Measurements from ENCODE around the gene PARD3. TPM values are rescaled to one million over a fixed set of nuclear protein-coding genes. Genes with fewer than 3 reads are reported as not detected.

Gene PARD3
- total and polyA plus RNA-seq, 4 experiments from 2014 or later: 0.13 to 0.25 TPM; not detected in 2

GRCh38 chr10:34346516-34347100 lies 468.5 kb downstream of the PARD3 start:
- Mint-ChIP-seq H3K27ac (no peak overlapping the region), H3K4me1 (no peaks in the 10 kb centered on the region), H3K9me3 (peaks cover 0 to 2% (median 0%) of the 10 kb centered on the region in 8 donors), H3K36me3 (no peaks in the 10 kb centered on the region), H3K27me3 (no peaks in the 10 kb centered on the region), H3K4me3 (no peak overlapping the region)
- intact Hi-C loops (cut with micrococcal nuclease): no loop called here
- DNase-seq: no peak
- H3K27ac ChIP-seq (ENCODE audit: low read depth, low read length): no peak overlapping the region
- H3K4me3 ChIP-seq (ENCODE audit: low read length in 2 of 2): no peak overlapping the region
- H3K36me3 ChIP-seq (ENCODE audit: insufficient read depth, low read length): no peaks in the 10 kb centered on the region
- no peaks in the 10 kb centered on the region for H3K4me1 ChIP-seq (ENCODE audit: insufficient read depth, low read length)
- CTCF ChIA-PET (ENCODE audit: partially characterized antibody): interaction anchor here (0.7 kb wide), 1 partner anchor 313 kb away, joined by 3 read pairs; no protein-coding TSS in a partner anchor
- POLR2A ChIA-PET (ENCODE audit: partially characterized antibody): no interaction called here
- no peaks in the 10 kb centered on the region for H3K27me3 ChIP-seq (ENCODE audit: insufficient read depth, low read length)
- no peaks in the 10 kb centered on the region for H3K9me3 ChIP-seq (ENCODE audit: control insufficient read depth in 1 of 2, low read length in 2 of 2)

GRCh38 chr10:34345383-34345782 lies 469.7 kb downstream of the PARD3 start:
- DNase-seq: no peak
- no peak overlapping the region for H3K4me3 ChIP-seq (ENCODE audit: low read length in 2 of 2)
- intact Hi-C loops (cut with micrococcal nuclease): no loop called here
- H3K36me3 ChIP-seq (ENCODE audit: insufficient read depth, low read length): no peaks in the 10 kb centered on the region
- H3K27ac ChIP-seq (ENCODE audit: low read depth, low read length): no peak overlapping the region
- no peaks in the 10 kb centered on the region for H3K9me3 ChIP-seq (ENCODE audit: control insufficient read depth in 1 of 2, low read length in 2 of 2)
- H3K27ac Mint-ChIP-seq: no peak overlapping the region
- no peaks in the 10 kb centered on the region for H3K27me3 Mint-ChIP-seq
- H3K4me1 ChIP-seq (ENCODE audit: insufficient read depth, low read length): no peaks in the 10 kb centered on the region
- H3K4me3 Mint-ChIP-seq: no peak overlapping the region
- no peaks in the 10 kb centered on the region for H3K36me3 Mint-ChIP-seq
- peaks cover 0 to 2% (median 0%) of the 10 kb centered on the region in 8 donors for H3K9me3 Mint-ChIP-seq
- H3K4me1 Mint-ChIP-seq: peaks cover 0 to 5% (median 1%) of the 10 kb centered on the region in 4 donors
- CTCF ChIA-PET (ENCODE audit: partially characterized antibody): no interaction called here
- H3K27me3 ChIP-seq (ENCODE audit: insufficient read depth, low read length): no peaks in the 10 kb centered on the region
- POLR2A ChIA-PET (ENCODE audit: partially characterized antibody): no interaction called here

- DNase-seq: no peak
- ChIA-PET POLR2A (ENCODE audit: partially characterized antibody) (no interaction called here), CTCF (ENCODE audit: partially characterized antibody) (no interaction called here)
- no peaks in the 10 kb centered on the region for H3K4me1 ChIP-seq (ENCODE audit: insufficient read depth, low read length)
- intact Hi-C loops (cut with micrococcal nuclease): no loop called here
- Mint-ChIP-seq H3K4me3 (no peak overlapping the region), H3K27me3 (no peaks in the 10 kb centered on the region), H3K4me1 (peaks cover 0 to 10% (median 3%) of the 10 kb centered on the region in 4 donors), H3K36me3 (no peaks in the 10 kb centered on the region), H3K9me3 (no peaks in the 10 kb centered on the region), H3K27ac (no peak overlapping the region)
- no peak overlapping the region for H3K4me3 ChIP-seq (ENCODE audit: low read length in 2 of 2)
- H3K27me3 ChIP-seq (ENCODE audit: insufficient read depth, low read length): no peaks in the 10 kb centered on the region
- H3K27ac ChIP-seq (ENCODE audit: low read depth, low read length): no peak overlapping the region
- no peaks in the 10 kb centered on the region for H3K36me3 ChIP-seq (ENCODE audit: insufficient read depth, low read length)
- H3K9me3 ChIP-seq (ENCODE audit: control insufficient read depth in 1 of 2, low read length in 2 of 2): no peaks in the 10 kb centered on the region
These were observed 471.3 kb downstream of the PARD3 start for GRCh38 chr10:34343764-34344163.

- no peaks in the 10 kb centered on the region for H3K36me3 Mint-ChIP-seq
- no peaks in the 10 kb centered on the region for H3K9me3 Mint-ChIP-seq
- CTCF ChIA-PET (ENCODE audit: partially characterized antibody): no interaction called here
- peak overlapping the region in 1 of 7 donors; percentile 19 for H3K27ac Mint-ChIP-seq
- intact Hi-C loops (cut with micrococcal nuclease): no loop called here
- H3K27me3 Mint-ChIP-seq: no peaks in the 10 kb centered on the region
- Histone ChIP-seq H3K4me1 (ENCODE audit: insufficient read depth, low read length) (no peaks in the 10 kb centered on the region), H3K27me3 (ENCODE audit: insufficient read depth, low read length) (no peaks in the 10 kb centered on the region), H3K27ac (ENCODE audit: low read depth, low read length) (no peak overlapping the region), H3K4me3 (ENCODE audit: low read length in 2 of 2) (no peak overlapping the region), H3K36me3 (ENCODE audit: insufficient read depth, low read length) (no peaks in the 10 kb centered on the region), H3K9me3 (ENCODE audit: control insufficient read depth in 1 of 2, low read length in 2 of 2) (no peaks in the 10 kb centered on the region)
- DNase-seq: no peak
- peaks cover 0 to 10% (median 3%) of the 10 kb centered on the region in 4 donors for H3K4me1 Mint-ChIP-seq
- no peak overlapping the region for H3K4me3 Mint-ChIP-seq
- POLR2A ChIA-PET (ENCODE audit: partially characterized antibody): no interaction called here
These were observed 473.6 kb downstream of the PARD3 start for GRCh38 chr10:34341473-34341872.

GRCh38 chr10:34340934-34341333 lies 474.2 kb downstream of the PARD3 start:
- H3K4me1 Mint-ChIP-seq: peaks cover 0 to 10% (median 3%) of the 10 kb centered on the region in 4 donors
- Histone ChIP-seq H3K9me3 (ENCODE audit: control insufficient read depth in 1 of 2, low read length in 2 of 2) (no peaks in the 10 kb centered on the region), H3K4me3 (ENCODE audit: low read length in 2 of 2) (no peak overlapping the region), H3K27me3 (ENCODE audit: insufficient read depth, low read length) (no peaks in the 10 kb centered on the region), H3K27ac (ENCODE audit: low read depth, low read length) (no peak overlapping the region), H3K36me3 (ENCODE audit: insufficient read depth, low read length) (no peaks in the 10 kb centered on the region), H3K4me1 (ENCODE audit: insufficient read depth, low read length) (no peaks in the 10 kb centered on the region)
- H3K27ac Mint-ChIP-seq: no peak overlapping the region
- POLR2A ChIA-PET (ENCODE audit: partially characterized antibody): no interaction called here
- H3K36me3 Mint-ChIP-seq: no peaks in the 10 kb centered on the region
- no peaks in the 10 kb centered on the region for H3K27me3 Mint-ChIP-seq
- no peak overlapping the region for H3K4me3 Mint-ChIP-seq
- CTCF ChIA-PET (ENCODE audit: partially characterized antibody): no interaction called here
- no peak for DNase-seq
- intact Hi-C loops (cut with micrococcal nuclease): no loop called here
- no peaks in the 10 kb centered on the region for H3K9me3 Mint-ChIP-seq

GRCh38 chr10:34339816-34340553 lies 475.1 kb downstream of the PARD3 start:
- intact Hi-C loops (cut with micrococcal nuclease): no loop called here
- Histone ChIP-seq H3K27ac (ENCODE audit: low read depth, low read length) (no peak overlapping the region), H3K4me3 (ENCODE audit: low read length in 2 of 2) (no peak overlapping the region), H3K4me1 (ENCODE audit: insufficient read depth, low read length) (no peaks in the 10 kb centered on the region), H3K36me3 (ENCODE audit: insufficient read depth, low read length) (no peaks in the 10 kb centered on the region), H3K27me3 (ENCODE audit: insufficient read depth, low read length) (no peaks in the 10 kb centered on the region), H3K9me3 (ENCODE audit: control insufficient read depth in 1 of 2, low read length in 2 of 2) (no peaks in the 10 kb centered on the region)
- H3K4me1 Mint-ChIP-seq: peaks cover 0 to 10% (median 3%) of the 10 kb centered on the region in 4 donors
- H3K4me3 Mint-ChIP-seq: peak overlapping the region in 2 of 8 donors; percentile 6 to 53
- H3K27me3 Mint-ChIP-seq: no peaks in the 10 kb centered on the region
- no peaks in the 10 kb centered on the region for H3K36me3 Mint-ChIP-seq
- no peak overlapping the region for H3K27ac Mint-ChIP-seq
- H3K9me3 Mint-ChIP-seq: no peaks in the 10 kb centered on the region
- ChIA-PET POLR2A (ENCODE audit: partially characterized antibody) (no interaction called here), CTCF (ENCODE audit: partially characterized antibody) (no interaction called here)
- no peak for DNase-seq

GRCh38 chr10:34337917-34338316 lies 477.2 kb downstream of the PARD3 start:
- no peak overlapping the region for H3K27ac Mint-ChIP-seq
- no peak for DNase-seq
- ChIA-PET POLR2A (ENCODE audit: partially characterized antibody) (no interaction called here), CTCF (ENCODE audit: partially characterized antibody) (no interaction called here)
- intact Hi-C loops (cut with micrococcal nuclease): no loop called here
- H3K36me3 ChIP-seq (ENCODE audit: insufficient read depth, low read length): no peaks in the 10 kb centered on the region
- H3K27me3 ChIP-seq (ENCODE audit: insufficient read depth, low read length): no peaks in the 10 kb centered on the region
- H3K4me1 Mint-ChIP-seq: peaks cover 0 to 10% (median 3%) of the 10 kb centered on the region in 4 donors
- H3K9me3 Mint-ChIP-seq: no peaks in the 10 kb centered on the region
- H3K9me3 ChIP-seq (ENCODE audit: control insufficient read depth in 1 of 2, low read length in 2 of 2): no peaks in the 10 kb centered on the region
- no peaks in the 10 kb centered on the region for H3K36me3 Mint-ChIP-seq
- H3K4me3 Mint-ChIP-seq: no peak overlapping the region
- H3K4me1 ChIP-seq (ENCODE audit: insufficient read depth, low read length): no peaks in the 10 kb centered on the region
- no peaks in the 10 kb centered on the region for H3K27me3 Mint-ChIP-seq
- H3K4me3 ChIP-seq (ENCODE audit: low read length in 2 of 2): no peak overlapping the region
- H3K27ac ChIP-seq (ENCODE audit: low read depth, low read length): no peak overlapping the region

All from CD4-positive, alpha-beta memory T cell (primary cell).